Hippocampal formation (tissue), 2 donors: ENCODE results near the gene CLDN22.

Experiments
- DNase-seq, 2 donors: peaks; one replicate each; lab custom pipeline; 2025; lab: John Stamatoyannopoulos, UW

CLDN22 gene

GRCh38 chr4:183321516-183321915 lies 1.4 kb upstream of the CLDN22 start:
- DNase-seq: no peak

GRCh38 chr4:183321079-183321478 lies 1.0 kb upstream of the CLDN22 start:
- DNase-seq: no peak

DNA sequence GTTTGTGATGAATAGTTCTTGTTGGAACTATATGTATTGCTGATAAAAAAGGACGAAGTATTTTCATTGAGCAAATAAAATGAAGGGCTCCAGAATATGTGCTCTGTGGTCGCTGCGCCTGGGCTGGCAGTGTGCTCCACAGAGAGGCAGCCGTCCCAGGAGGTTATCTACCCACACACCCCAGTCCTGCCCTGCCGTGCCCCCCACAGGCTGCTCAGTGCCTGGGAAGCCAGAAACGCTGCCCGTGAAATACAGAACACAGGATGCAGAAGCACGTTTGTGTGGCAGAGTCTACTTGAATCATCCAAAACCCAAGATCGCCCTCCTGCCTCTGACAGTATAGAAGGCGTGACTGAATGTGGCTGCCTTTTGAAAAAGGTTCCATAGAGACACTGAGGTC lies 1.4 kb downstream of the CLDN22 start:
- DNase-seq: no peak

DNA sequence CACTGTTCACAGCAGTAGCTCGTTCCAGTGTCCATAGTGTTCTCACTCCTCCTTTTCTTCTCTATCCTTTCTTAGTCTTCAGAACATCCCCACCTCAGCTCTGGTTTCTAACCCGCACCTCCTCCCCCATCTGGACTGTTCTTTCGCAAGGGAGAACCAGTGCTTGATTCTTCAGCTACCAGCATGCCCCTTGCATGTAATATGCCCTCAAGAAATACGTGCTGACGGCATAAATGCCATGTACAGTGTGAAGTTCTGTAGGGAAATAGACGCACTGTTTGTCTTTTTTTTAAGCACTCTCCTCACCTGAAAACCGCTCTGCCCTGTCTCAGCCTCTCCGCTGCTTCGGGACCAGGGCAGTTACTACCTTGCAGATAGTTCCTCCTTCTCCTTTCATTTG lies 5.3 kb downstream of the CLDN22 start:
- DNase-seq: no peak

DNA sequence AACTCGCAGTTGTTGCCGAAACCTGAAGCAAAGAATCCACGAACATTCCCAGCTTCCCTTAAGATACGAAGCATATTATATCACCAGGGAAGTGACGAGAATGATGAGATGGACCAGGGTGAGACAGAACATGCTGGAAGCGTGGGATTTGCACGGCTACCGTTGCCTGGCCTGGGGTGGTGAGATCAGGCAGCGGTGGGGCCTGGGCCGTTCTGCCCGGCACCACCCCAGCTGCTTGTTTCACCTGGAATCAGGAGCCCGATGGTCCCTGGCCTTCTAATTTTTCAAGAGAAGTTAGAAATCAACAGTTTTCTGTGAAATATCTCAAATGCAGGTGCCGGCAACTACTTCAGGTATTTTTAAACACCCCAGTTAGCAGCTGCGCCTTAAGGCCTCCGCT lies 5.7 kb downstream of the CLDN22 start:
- DNase-seq: no peak

GRCh38 chr4:183312841-183313240 lies 7.2 kb downstream of the CLDN22 start:
- no peak for DNase-seq

- DNase-seq: no peak
These were observed 13.3 kb downstream of the CLDN22 start for GRCh38 chr4:183306811-183307210.

DNA sequence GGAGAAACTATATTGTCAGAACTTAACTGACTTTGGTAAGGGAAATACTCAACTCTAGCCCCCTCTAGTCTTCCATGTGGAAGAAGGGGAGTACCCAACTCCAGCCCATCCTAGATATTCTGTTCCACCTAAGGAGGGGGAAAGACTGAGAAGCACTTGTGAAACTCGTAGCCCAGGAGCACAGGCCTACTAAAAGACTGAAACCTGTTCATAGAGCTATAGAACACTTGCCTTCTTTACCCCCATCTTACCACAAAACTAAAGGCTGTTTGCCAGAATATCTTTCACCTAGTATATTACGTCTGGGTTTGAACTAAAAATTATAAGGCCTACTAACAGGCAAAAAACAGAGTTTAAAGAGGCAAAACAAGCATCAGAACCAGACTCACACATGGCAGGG lies 15.5 kb downstream of the CLDN22 start:
- no peak for DNase-seq

DNA sequence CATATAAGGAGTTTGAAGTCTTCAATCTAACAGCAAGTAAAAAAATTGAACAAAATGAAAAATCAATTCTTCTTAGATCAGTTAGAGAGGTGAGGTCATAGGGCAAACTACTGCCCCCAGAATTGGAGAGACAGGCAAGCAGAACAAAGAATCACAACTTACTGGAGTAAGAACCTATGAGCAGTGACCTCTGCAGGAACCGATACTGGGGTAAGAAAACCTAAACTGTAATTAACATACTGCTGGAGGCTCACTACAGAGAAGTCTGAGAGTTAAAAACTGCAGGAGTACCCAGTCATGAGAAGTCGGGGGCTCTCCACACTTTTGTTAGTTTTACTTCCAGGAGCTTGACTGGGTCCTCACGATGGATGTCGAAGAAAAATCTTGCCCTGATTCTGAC lies 16.0 kb downstream of the CLDN22 start:
- no peak for DNase-seq

GRCh38 chr4:183303301-183303700 lies 16.8 kb downstream of the CLDN22 start:
- no peak for DNase-seq

DNA sequence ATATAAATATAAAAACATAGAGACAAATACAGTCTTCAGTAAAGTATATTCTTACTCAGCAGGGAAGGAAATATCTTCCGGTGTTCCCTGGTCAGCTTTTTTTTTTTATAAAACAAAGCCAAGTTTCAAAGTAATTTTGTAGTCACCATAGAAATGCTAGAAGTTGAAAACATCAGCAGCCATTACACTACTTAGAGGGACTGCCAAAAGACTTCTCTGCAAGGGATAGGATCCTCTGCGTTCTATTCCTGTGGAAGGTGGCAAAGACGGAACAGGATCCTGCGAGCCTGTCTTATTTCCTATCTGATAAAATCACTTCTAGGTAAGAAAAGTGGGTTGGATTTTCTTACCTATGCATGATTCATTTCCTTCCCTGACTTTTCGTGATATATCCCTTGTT lies 19.4 kb downstream of the CLDN22 start:
- no peak for DNase-seq

DNA sequence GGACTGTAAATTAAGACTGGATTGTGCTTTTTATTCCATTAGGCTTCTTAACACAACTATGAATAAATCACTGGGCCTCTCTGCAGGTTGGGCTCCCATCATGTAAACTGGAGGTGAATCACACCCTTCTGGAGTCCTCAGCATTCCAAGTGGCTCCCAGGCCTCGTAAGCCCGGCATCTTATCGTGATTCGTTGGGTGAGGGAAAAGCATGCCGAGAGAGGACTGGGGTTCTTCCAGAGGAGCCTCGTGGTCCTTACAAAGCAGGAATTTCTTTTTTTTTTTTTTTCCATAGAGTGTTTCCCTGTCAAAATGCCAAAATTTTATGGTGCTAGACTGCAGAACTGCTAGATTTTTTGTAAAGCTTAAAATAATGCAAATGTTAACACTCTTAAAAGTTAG lies 20.0 kb downstream of the CLDN22 start:
- DNase-seq: no peak

DNA sequence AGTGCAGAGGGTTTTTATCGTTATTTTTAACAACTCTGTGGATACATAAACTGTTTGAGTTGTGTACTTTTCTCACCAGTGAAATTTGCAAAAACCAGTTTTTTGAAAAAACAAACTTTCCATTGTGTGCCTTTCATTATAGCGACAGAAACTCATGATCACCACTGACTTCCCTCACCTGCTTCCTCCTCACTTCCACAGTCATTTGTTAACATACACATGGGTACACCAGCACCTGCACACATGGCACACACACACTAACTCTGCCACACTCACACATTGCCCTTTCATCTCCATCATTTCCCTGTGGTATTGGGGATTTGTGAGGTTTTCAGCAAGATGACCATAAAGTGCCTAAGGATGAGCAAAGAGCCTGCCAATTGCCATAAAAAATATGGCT lies 20.6 kb downstream of the CLDN22 start:
- DNase-seq: no peak

DNA sequence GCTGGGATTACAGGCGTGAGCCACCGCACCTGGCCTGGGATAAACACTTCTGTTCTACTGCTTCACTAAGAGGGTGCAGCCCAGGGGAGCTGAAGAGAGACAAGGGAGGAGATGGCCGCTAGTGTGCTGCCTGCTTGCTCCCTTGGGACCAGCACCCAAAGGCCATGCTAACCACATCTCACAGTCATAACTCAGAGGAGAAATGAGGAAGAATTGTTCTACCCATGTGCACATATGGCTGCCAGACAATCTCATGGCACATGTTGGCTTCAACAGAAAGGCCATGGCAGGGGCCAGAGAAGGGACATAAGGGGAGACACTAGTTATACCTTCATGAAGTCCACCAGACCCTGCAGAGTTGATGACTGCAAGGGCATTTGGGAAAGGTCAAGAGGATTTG lies 22.4 kb downstream of the CLDN22 start:
- no peak for DNase-seq

DNA sequence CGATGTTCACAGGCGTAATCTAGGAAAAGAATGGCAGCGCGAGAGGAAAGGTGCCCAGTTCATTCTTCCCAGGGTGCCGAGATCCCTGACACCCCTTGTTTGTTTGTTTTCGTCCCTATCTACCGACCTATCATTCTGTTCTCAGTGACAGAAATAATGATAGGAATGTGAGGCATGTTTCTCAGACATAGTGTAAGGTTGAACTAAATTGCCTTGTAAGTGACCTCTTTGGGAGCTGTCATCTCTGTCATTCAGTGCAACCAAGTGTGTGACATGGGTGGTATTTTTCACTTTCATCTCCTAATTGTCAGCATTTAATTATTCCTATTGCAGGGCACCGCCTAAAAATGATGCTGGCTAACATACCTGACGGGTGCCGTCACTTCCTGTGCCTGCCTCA lies 24.4 kb downstream of the CLDN22 start:
- no peak for DNase-seq

DNA sequence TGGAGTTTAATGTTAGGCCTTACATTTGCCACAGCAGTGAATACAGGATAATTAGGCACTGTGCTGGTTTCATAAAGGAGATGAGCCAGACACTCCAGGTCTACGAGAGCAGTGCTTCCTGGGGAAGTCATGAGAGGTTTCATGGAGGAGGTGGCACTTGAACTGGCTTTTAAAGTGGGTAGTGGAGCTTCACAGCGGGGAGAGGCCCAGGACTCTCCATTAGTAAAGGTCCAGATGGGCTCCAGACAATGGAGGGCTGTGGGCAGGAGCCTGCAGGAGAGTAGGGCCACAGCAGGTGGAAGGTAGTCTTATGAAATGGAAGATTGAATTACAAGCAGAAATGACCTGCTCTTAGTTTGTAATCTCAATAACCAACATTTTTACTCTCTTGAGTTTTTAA lies 29.0 kb downstream of the CLDN22 start:
- DNase-seq: no peak

GRCh38 chr4:183289688-183290087 lies 30.4 kb downstream of the CLDN22 start:
- DNase-seq: no peak

DNA sequence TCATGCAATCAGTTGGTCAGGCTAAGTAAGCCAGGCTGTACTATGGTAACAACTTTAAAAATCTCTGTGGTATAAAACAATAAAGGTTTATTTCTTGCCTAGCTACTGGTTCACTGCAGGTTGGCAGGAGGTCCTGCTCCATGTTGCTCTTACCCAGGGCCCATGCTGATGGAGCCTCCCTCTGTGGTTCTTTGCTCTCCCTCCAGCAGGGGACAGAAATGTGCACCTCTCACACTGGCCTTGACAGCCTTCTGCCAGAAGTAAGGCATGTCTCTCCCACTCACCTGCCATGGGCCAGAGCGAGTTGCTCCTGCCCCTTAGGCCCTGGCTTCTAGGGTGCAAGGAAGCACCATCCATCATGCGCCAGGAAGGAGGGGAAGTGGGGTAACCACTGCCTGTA lies 31.1 kb downstream of the CLDN22 start:
- no peak for DNase-seq

DNA sequence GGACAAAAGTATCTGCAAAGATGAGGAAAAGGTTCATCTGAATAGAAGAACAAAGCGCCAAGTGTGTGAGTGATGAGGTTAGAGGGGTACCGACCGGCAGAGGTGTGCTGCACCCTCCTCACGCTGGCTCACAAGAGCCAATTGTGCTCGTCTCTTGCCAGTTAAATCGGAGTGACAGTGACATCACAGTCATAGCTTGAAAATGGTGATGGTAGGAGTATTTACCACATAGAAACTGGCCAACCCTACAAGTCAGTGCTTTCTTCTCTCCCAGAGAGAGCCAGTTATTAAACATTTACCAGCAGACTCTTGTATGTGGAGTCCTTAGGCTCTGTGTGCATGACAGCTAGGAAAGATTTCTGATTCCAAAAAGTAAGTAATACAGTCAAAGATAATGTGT lies 32.4 kb downstream of the CLDN22 start:
- DNase-seq: no peak

GRCh38 chr4:183287309-183287659 lies 32.8 kb downstream of the CLDN22 start:
- DNase-seq: no peak

GRCh38 chr4:183286590-183287308 lies 33.3 kb downstream of the CLDN22 start:
- no peak for DNase-seq

- DNase-seq: no peak
These were observed 34.2 kb downstream of the CLDN22 start for GRCh38 chr4:183285886-183286285.

GRCh38 chr4:183284965-183285364 lies 35.1 kb downstream of the CLDN22 start:
- no peak for DNase-seq

DNA sequence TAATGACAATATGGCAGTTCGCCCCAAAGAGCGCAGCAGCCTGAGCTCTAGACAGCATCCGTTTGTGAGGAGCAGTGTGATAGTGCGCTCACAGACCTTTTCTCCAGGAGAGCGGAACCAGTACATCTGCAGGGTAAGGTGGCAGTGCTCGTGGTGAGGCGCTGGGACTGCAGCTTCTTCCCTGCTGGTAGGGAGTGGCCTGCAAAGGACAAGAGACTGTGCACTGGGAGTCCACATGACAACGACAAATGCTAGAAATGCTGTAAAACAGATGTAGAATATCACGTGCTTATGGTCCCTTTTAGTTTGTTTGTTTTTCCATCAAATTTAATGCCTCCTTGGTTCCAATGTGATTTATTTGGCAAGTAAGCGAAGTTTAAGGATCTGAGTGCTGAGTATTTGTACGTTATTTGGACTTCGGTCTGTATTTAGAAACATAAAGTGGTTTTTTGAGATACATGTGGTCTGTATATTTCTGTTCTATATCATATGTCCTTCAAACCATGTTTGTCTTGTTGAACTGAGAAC lies 35.8 kb downstream of the CLDN22 start:
- DNase-seq: no peak
